Suprapubic skin (tissue), 3 donors: ENCODE data around the gene CEBPB.

Experiments used
- CTCF ChIP-seq, 2 donors: fragments of 200-600 bp in 1 of 2; fragments of 450-650 bp in 1 of 2; sonication (generic) in 1 of 2; IDR thresholded peaks; one replicate each; pipeline ENCODE4 v1.5.1; 2016 to 2019; ENCODE audit warnings: antibody characterized with exemption in 2 of 2, mild to moderate bottlenecking in 1 of 2, moderate library complexity in 1 of 2
- EP300 ChIP-seq: sonication (generic); formaldehyde crosslinking; IDR thresholded peaks from one replicate; pipeline ENCODE4 v1.6.1; 2017; ENCODE audit warnings: antibody characterized with exemption

GRCh38 chr20:50149481-50150254 lies 41.0 kb upstream of the CEBPB start:
- TF ChIP-seq CTCF (IDR thresholded peaks at IDR 0.05) (no peak), EP300 (no peak)
